Activated CD8-positive, alpha-beta memory T cell treated with anti-CD3 and anti-CD28 coated beads for 1 hour (primary cell): ENCODE results near the gene SUPT3H.

Experiments used
- DNase-seq, 2 donors: peaks; one replicate each; pipeline ENCODE4 v3.0.0-alpha.2; 2020; ENCODE audit warnings: low read depth in 1 of 2; ENCODE audit errors: extremely low read depth in 1 of 2

The SUPT3H gene

GRCh38 chr6:44856479-44856878 lies 521.3 kb downstream of the SUPT3H start:
- no peak for DNase-seq

DNA sequence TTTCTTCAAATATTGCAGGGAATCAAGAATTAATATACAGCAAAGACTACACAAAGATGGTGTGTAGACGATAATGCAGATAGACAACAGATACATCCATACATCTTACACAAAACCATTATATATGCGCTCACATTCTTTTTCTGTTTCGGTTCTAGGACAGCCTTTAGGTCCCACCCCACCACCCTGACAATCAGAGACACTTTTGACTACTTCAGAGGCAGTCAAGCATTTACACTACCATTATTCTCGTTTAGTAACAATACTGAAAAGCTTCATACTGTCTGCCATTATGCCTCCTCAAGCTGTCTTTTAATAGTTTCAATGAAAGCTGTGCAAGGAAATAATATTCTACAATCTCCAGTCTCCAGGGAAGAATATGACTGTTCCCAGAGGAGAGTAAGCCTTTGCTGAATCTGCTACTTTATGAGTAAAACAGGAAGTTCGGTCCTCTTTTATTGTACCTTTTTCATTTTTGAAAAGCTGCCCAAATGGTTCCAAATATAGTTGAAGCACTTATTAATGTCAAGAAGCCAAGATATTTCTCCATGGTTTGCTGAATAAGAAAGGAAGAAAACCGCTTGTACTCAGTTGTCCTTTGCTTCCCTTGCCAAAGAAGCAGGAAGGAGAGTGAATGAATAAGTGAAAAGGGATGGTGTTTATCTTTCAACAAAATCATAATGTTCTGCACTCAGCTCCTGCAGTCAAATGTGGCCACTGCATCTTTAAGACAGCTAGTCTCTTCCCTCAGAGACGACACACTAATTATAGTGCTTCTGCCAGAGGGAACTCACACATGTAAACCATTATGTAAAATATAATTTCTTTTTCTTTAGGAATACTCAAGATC lies 521.9 kb downstream of the SUPT3H start:
- DNase-seq = no peak

- no peak for DNase-seq
Measured at GRCh38 chr6:44854712-44855443, 522.9 kb downstream of the SUPT3H start.

- no peak for DNase-seq
Measured at GRCh38 chr6:44851176-44851575, 526.6 kb downstream of the SUPT3H start.

GRCh38 chr6:44850312-44850711 lies 527.4 kb downstream of the SUPT3H start:
- DNase-seq = no peak

GRCh38 chr6:44849806-44850205 lies 527.9 kb downstream of the SUPT3H start:
- no peak for DNase-seq

DNA sequence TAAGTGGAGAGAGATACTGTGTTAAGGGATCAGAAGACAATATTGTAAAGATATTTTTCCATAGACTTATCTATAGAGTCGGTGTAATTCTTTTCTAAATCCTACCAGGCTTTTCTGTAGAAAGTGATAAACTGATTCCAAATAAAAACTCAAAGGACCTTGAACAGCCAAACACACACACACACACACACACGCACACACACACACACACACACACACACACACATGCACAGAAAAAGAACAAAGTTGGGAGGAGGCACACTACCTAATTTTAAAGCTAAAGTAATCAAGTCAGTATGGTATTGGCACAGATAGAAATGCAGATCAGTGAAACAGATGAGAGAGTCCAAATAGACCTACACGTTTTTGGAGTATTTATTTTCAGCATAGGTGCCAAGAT lies 534.0 kb downstream of the SUPT3H start:
- DNase-seq = no peak

GRCh38 chr6:44842616-44843015 lies 535.1 kb downstream of the SUPT3H start:
- no peak for DNase-seq

GRCh38 chr6:44841829-44842228 lies 535.9 kb downstream of the SUPT3H start:
- DNase-seq = no peak

DNA sequence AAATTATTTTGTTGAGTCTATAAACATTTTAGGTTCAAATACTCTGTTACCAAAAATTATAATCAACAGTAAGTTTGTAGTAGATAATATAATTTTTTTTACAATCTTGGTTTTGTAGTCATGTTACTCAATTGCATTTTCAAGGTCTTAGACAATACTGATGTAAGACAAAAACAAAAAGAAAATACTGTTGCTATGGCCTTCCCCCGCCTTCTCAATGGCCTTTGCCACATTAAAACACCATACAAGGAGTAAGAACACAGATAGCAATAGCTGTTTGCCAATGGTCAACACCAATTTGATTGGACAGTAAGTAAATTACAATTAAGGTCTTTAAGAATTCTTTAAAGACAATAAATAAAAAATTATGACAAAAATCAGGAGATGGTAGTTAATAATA lies 540.0 kb downstream of the SUPT3H start:
- DNase-seq = no peak

GRCh38 chr6:44837255-44837654 lies 540.5 kb downstream of the SUPT3H start:
- DNase-seq = no peak

GRCh38 chr6:44833248-44833647 lies 544.5 kb downstream of the SUPT3H start:
- no peak for DNase-seq

- DNase-seq = no peak
Measured at GRCh38 chr6:44831002-44831610, 546.6 kb downstream of the SUPT3H start.

- no peak for DNase-seq
Measured at GRCh38 chr6:44829836-44830235, 547.9 kb downstream of the SUPT3H start.

DNA sequence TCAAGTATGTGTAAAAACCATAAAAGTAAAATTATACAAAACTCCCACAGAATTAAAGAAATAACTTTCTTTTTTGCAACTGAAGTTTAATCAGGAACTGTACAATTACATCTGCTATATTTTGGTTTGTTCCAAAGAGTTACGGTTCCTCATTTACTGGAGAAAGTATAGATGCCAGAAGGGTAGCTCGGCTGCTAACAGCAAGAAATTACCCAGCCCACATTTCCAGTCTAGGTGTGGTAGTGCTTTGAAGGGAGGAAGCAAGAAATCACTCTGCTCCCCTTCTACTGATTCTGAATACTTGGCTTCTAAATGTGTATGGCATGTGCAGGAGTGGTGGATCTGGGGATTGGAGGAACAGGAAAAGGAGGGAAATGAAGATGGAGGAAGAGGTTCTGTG lies 549.0 kb downstream of the SUPT3H start:
- DNase-seq = no peak

- DNase-seq = no peak
Measured at GRCh38 chr6:44826025-44826676, 551.6 kb downstream of the SUPT3H start.

GRCh38 chr6:44825273-44825672 lies 552.5 kb downstream of the SUPT3H start:
- no peak for DNase-seq

DNA sequence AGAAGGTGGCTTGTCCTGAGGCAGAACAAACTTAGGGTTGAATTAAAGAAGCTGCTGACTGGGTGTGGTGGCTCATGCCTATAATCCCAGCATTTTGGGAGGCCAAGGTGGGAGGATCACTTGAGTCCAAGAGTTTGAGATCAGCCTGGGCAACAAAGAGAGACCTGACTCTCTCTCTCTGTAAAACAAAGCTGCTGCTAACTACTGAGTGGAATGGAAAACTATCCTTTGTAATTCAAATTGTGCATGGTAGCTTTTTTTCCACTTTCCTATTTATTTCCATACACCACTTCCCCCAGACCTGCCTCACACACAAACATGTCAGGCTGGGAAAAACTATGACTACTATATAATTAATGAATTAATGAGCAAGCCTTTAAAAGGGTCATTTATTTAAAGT lies 553.2 kb downstream of the SUPT3H start:
- no peak for DNase-seq

- DNase-seq = no peak
Measured at GRCh38 chr6:44820759-44821158, 557.0 kb downstream of the SUPT3H start.

- DNase-seq = no peak
Measured at GRCh38 chr6:44820321-44820720, 557.4 kb downstream of the SUPT3H start.

DNA sequence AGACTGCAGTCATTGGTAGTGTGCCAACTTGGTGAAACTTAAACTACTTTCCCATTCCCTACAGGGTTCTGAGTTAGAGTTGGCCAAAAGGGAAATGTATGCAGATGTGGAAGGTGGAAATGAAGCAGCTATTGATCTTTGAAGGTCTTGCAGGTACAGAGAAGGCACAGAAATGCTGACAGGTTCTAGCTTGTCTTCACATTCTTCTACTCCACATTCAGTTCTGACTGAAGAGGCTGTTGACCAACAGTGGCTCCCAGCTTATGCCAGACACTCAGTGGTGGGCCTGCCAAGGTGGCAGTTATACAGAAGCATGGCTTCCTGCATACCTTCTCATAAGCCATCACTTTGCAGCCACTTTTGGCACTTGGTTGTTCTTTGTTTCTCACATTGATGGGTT lies 566.3 kb downstream of the SUPT3H start:
- no peak for DNase-seq
